Measurements from ENCODE around the gene NID2. TPM values are rescaled to one million over a fixed set of nuclear protein-coding genes. Genes with fewer than 3 reads are reported as not detected.

NID2 gene
- total and polyA plus RNA-seq, 9 of the 15 experiments (the other 6 are each of a cell fraction or from before 2014, with no cell fraction given) = 0.04 to 0.45 (median 0.16) TPM; not detected in 3

GRCh38 chr14:52080158-52080800 is 11.4 kb upstream of the NID2 start:
- H3K4me3 ChIP-seq = no peak overlapping the region
- DNase-seq (ENCODE audit: extremely low read depth in 1 of 4, low spot score in 3 of 4) = no peak
- no peak for FAIRE-seq
- H3K79me2 ChIP-seq (ENCODE audit: control insufficient read depth, insufficient read depth, low read length) = no peaks in the 10 kb centered on the region
- WGBS (ENCODE audit: insufficient coverage, low coverage, missing lambda C conversion rate) = 0% methylated on average over 2 of the region's 2 CpGs
- H3K9me3 ChIP-seq (replicated peaks; ENCODE audit: control insufficient read depth, insufficient read depth, low read depth, low read length) = no peaks in the 10 kb centered on the region
- no peak overlapping the region for H3K27ac ChIP-seq (ENCODE audit: extremely low read depth, low read depth, low read length)
- ChIA-PET CTCF (ENCODE audit: low intra/inter-chr PET ratio) (no interaction called here), POLR2A (interaction anchor here (0.7 kb wide), 1 partner anchor 74 kb away, joined by 4 read pairs; no protein-coding TSS in a partner anchor)
- TF ChIP-seq EP300 (IDR thresholded peaks at IDR 0.05; ENCODE audit: low read length) (no peak), ZKSCAN1 (IDR thresholded peaks at IDR 0.05; ENCODE audit: low read depth, low read length) (no peak), HNRNPH1 (optimal IDR thresholded peaks at IDR 0.05; ENCODE audit: low read depth, low read length) (no peak), NRF1 (conservative IDR thresholded peaks at IDR 0.05 in 1 of 2, IDR thresholded peaks at IDR 0.05 in 1 of 2) (no peak), C11orf30 (IDR thresholded peaks at IDR 0.05; ENCODE audit: low read depth) (no peak), SAFB2 (IDR thresholded peaks at IDR 0.05; ENCODE audit: borderline replicate concordance, low read depth, low read length, severe bottlenecking) (no peak), MAZ (CRISPR knock-in tag; conservative IDR thresholded peaks at IDR 0.05 in 1 of 2, IDR thresholded peaks at IDR 0.05 in 1 of 2) (no peak), MBD1 (CRISPR knock-in tag; IDR thresholded peaks at IDR 0.05) (no peak), ZFX (CRISPR knock-in tag; IDR thresholded peaks at IDR 0.05) (no peak), CREB3 (tag; conservative IDR thresholded peaks at IDR 0.05; ENCODE audit: low read depth) (no peak), DIDO1 (tag; IDR thresholded peaks at IDR 0.05; ENCODE audit: low read depth) (no peak), PTBP1 (IDR thresholded peaks at IDR 0.05; ENCODE audit: low read depth, low read length) (no peak), LARP7 (IDR thresholded peaks at IDR 0.05) (no peak)
- TF ChIP-seq, protein P1, sequence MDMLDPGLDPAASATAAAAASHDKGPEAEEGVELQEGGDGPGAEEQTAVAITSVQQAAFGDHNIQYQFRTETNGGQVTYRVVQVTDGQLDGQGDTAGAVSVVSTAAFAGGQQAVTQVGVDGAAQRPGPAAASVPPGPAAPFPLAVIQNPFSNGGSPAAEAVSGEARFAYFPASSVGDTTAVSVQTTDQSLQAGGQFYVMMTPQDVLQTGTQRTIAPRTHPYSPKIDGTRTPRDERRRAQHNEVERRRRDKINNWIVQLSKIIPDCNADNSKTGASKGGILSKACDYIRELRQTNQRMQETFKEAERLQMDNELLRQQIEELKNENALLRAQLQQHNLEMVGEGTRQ (CRISPR knock-in tag; IDR thresholded peaks at IDR 0.05) = no peak
- ATAC-seq = no peak
- H3K9ac ChIP-seq (ENCODE audit: insufficient read depth in 1 of 2, low read depth in 2 of 2, low read length in 2 of 2) = no peak overlapping the region
- H3K4me2 ChIP-seq (ENCODE audit: insufficient read depth, low read length) = no peak overlapping the region
- no peak overlapping the region for H2AFZ ChIP-seq (ENCODE audit: low read depth, low read length)
- H3K4me1 ChIP-seq (replicated peaks in 1 of 2; ENCODE audit: control insufficient read depth in 2 of 2, insufficient read depth in 2 of 2, low read length in 2 of 2) = no peaks in the 10 kb centered on the region
- H4K20me1 ChIP-seq (replicated peaks; ENCODE audit: control insufficient read depth, insufficient read depth, low read length) = no peaks in the 10 kb centered on the region
- no peaks in the 10 kb centered on the region for H3K36me3 ChIP-seq (ENCODE audit: control insufficient read depth, insufficient read depth, low read length)
- in situ Hi-C loops (cut with MboI) = no loop called here
- BruUV-seq (replicated peaks) = no TSS peak
- no peaks in the 10 kb centered on the region for H3K27me3 ChIP-seq (ENCODE audit: control insufficient read depth in 2 of 2, insufficient read depth in 2 of 2, low read length in 2 of 2)
- intact Hi-C loops (cut with micrococcal nuclease) = no loop called here
- no peaks in the 10 kb centered on the region for H3K9me1 ChIP-seq (ENCODE audit: control insufficient read depth, insufficient read depth, low read length)

Measured in K562 (cell line).